ENCODE results near the gene BCL2.

DNA sequence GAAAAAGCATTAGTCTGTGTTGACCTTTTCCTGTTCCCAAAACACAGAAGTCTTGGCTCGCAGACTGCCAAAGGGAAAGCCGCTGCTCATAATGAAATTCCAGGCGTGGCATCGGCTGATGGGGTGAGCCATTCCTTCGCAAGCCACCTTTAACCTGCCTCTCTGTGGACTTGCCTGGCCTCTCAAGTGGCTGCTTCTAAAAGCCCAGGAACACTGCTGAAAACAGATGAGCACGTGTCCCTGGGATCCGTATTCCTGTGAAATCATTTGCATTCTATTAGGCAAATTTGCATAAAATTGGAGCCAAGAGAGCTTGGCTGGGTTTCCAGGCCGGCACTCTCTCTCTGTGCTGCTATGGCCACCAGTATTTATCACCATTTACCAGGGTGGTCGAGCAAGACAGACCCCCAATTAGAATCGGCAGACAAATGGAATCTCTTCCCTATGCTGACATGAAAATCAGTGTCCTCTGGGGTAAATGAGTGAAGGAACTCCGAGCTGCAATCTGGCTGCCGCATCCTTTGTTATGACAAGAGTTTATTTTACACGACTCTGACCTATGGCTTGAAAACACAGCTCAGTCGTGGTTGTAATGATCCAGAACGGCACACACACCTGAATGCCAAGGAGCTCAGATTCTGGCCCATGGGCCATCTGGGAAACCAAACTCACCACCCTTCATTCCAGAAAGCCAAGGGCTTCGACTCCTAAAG lies 21.7 kb downstream of the BCL2 start:
- TF ChIP-seq, protein P1, sequence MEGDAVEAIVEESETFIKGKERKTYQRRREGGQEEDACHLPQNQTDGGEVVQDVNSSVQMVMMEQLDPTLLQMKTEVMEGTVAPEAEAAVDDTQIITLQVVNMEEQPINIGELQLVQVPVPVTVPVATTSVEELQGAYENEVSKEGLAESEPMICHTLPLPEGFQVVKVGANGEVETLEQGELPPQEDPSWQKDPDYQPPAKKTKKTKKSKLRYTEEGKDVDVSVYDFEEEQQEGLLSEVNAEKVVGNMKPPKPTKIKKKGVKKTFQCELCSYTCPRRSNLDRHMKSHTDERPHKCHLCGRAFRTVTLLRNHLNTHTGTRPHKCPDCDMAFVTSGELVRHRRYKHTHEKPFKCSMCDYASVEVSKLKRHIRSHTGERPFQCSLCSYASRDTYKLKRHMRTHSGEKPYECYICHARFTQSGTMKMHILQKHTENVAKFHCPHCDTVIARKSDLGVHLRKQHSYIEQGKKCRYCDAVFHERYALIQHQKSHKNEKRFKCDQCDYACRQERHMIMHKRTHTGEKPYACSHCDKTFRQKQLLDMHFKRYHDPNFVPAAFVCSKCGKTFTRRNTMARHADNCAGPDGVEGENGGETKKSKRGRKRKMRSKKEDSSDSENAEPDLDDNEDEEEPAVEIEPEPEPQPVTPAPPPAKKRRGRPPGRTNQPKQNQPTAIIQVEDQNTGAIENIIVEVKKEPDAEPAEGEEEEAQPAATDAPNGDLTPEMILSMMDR (IDR thresholded peaks at IDR 0.05) = no peak
- no peak for TF ChIP-seq ZFX (IDR thresholded peaks at IDR 0.05; ENCODE audit: borderline replicate concordance)
